ENCODE results near the gene C14orf180. TPM values are rescaled to one million over a fixed set of nuclear protein-coding genes. Genes with fewer than 3 reads are reported as not detected.

C14orf180 gene
- total and polyA plus RNA-seq, 12 donors = 0.26 to 17.8 (median 5.6) TPM

- H3K4me3 ChIP-seq = no peak overlapping the region
- no peaks in the 10 kb centered on the region for H3K4me1 ChIP-seq (replicated peaks in 1 of 2)
- no peaks in the 10 kb centered on the region for H3K27me3 ChIP-seq
- intact Hi-C loops (cut with DNase I) = no loop called here
- no peaks in the 10 kb centered on the region for H3K9me3 ChIP-seq (replicated peaks in 1 of 3)
- H3K27ac ChIP-seq = no peak overlapping the region
- DNase-seq = no peak
- no peaks in the 10 kb centered on the region for H3K36me3 ChIP-seq (replicated peaks in 1 of 2)
- WGBS, 4 donors = 76 to 88% (median 81%) methylated on average over 6 to 12 of the region's 12 CpGs
- TF ChIP-seq, protein P1, sequence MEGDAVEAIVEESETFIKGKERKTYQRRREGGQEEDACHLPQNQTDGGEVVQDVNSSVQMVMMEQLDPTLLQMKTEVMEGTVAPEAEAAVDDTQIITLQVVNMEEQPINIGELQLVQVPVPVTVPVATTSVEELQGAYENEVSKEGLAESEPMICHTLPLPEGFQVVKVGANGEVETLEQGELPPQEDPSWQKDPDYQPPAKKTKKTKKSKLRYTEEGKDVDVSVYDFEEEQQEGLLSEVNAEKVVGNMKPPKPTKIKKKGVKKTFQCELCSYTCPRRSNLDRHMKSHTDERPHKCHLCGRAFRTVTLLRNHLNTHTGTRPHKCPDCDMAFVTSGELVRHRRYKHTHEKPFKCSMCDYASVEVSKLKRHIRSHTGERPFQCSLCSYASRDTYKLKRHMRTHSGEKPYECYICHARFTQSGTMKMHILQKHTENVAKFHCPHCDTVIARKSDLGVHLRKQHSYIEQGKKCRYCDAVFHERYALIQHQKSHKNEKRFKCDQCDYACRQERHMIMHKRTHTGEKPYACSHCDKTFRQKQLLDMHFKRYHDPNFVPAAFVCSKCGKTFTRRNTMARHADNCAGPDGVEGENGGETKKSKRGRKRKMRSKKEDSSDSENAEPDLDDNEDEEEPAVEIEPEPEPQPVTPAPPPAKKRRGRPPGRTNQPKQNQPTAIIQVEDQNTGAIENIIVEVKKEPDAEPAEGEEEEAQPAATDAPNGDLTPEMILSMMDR (IDR thresholded peaks at IDR 0.05) = no peak
- TF ChIP-seq POLR2A (IDR thresholded peaks at IDR 0.05) = no peak
Measured at GRCh38 chr14:104593710-104594136, 14.2 kb downstream of the C14orf180 start.

- Histone ChIP-seq H3K36me3 (replicated peaks in 1 of 2) (no peaks in the 10 kb centered on the region), H3K4me1 (replicated peaks in 1 of 2) (no peaks in the 10 kb centered on the region), H3K9me3 (replicated peaks in 1 of 3) (no peaks in the 10 kb centered on the region), H3K27me3 (no peaks in the 10 kb centered on the region), H3K4me3 (no peak overlapping the region), H3K27ac (peak overlapping the region in 1 of 5 donors; percentile 40)
- intact Hi-C loops (cut with DNase I) = no loop called here
- 58 to 88% (median 77%) methylated on average over 10 to 15 of the region's 15 CpGs for WGBS, 4 donors
- no peak for DNase-seq
- TF ChIP-seq, protein P1 (IDR thresholded peaks at IDR 0.05) = no peak
- no peak for TF ChIP-seq POLR2A (IDR thresholded peaks at IDR 0.05)
Measured at GRCh38 chr14:104594310-104595046, 14.9 kb downstream of the C14orf180 start.

- intact Hi-C loops (cut with DNase I) = no loop called here
- no peak overlapping the region for H3K27ac ChIP-seq
- no peaks in the 10 kb centered on the region for H3K4me1 ChIP-seq (replicated peaks in 1 of 2)
- DNase-seq = no peak
- WGBS, 4 donors = 74 to 86% (median 81%) methylated on average over 11 to 14 of the region's 14 CpGs
- TF ChIP-seq, protein P1 (IDR thresholded peaks at IDR 0.05) = no peak
- no peak for TF ChIP-seq POLR2A (IDR thresholded peaks at IDR 0.05)
- no peaks in the 10 kb centered on the region for H3K36me3 ChIP-seq (replicated peaks in 1 of 2)
- H3K9me3 ChIP-seq (replicated peaks in 1 of 3) = no peaks in the 10 kb centered on the region
- H3K4me3 ChIP-seq = no peak overlapping the region
- no peaks in the 10 kb centered on the region for H3K27me3 ChIP-seq
Measured at GRCh38 chr14:104595116-104595675, 15.6 kb downstream of the C14orf180 start.

- intact Hi-C loops (cut with DNase I) = no loop called here
- Histone ChIP-seq H3K27ac (no peak overlapping the region), H3K27me3 (no peaks in the 10 kb centered on the region), H3K9me3 (replicated peaks in 1 of 3) (no peaks in the 10 kb centered on the region), H3K36me3 (replicated peaks in 1 of 2) (no peaks in the 10 kb centered on the region), H3K4me1 (replicated peaks in 1 of 2) (no peaks in the 10 kb centered on the region), H3K4me3 (no peak overlapping the region)
- whole genome bisulfite sequencing, 4 donors = 67 to 81% (median 76%) methylated on average over 1 to 6 of the region's 6 CpGs
- DNase-seq = no peak
- TF ChIP-seq, protein P1 (IDR thresholded peaks at IDR 0.05) = no peak
- no peak for TF ChIP-seq POLR2A (IDR thresholded peaks at IDR 0.05)
Measured at GRCh38 chr14:104595911-104596450, 16.4 kb downstream of the C14orf180 start.

All from adrenal gland (tissue), 12 donors.